Activated B cell treated with CpG ODN at 0.5 μM for 24 hours (primary cell): ENCODE data around the gene IGF1R. TPM values are rescaled to one million over a fixed set of nuclear protein-coding genes. Genes with fewer than 3 reads are reported as not detected.

ENCODE experiments used
- ATAC-seq: fragments of 200-7000 bp; cut with Tn5 transposase; one replicate; pipeline ENCODE4 v1.10.0; 2021; ENCODE audit warnings: low read depth, mild to moderate bottlenecking, moderate library complexity
- CTCF ChIA-PET: fragments of 350-600 bp; sonication (Branson Sonifier 250); formaldehyde crosslinking; loops from one replicate; lab custom pipeline; 2021; ENCODE audit warnings: antibody characterized with exemption; lab: Charles Lee
- POLR2A ChIA-PET: fragments of 350-600 bp; sonication (Branson Sonifier 250); formaldehyde crosslinking; loops from one replicate; lab custom pipeline; 2021; ENCODE audit warnings: antibody characterized with exemption; lab: Charles Lee
- DNase-seq: peaks from one replicate; pipeline ENCODE4 v3.0.0; 2022
- H3K27ac Mint-ChIP-seq: one replicate; pipeline ENCODE4 v1.8.0; 2020; ENCODE audit warnings: mixed read lengths
- H3K27me3 Mint-ChIP-seq: one replicate; pipeline ENCODE4 v1.8.0; 2021; ENCODE audit warnings: mixed read lengths
- H3K36me3 Mint-ChIP-seq: one replicate; pipeline ENCODE4 v1.8.0; 2021; ENCODE audit warnings: low read depth, mixed read lengths
- H3K4me1 Mint-ChIP-seq: one replicate; pipeline ENCODE4 v1.8.0; 2021; ENCODE audit warnings: mixed read lengths
- H3K4me3 Mint-ChIP-seq: one replicate; pipeline ENCODE4 v1.8.0; 2020; ENCODE audit warnings: mild to moderate bottlenecking, mixed read lengths
- H3K9me3 Mint-ChIP-seq: one replicate; pipeline ENCODE4 v1.8.0; 2020; ENCODE audit warnings: mixed read lengths
- intact Hi-C: fragments of 100-400 bp; cut with micrococcal nuclease; formaldehyde crosslinking; loops from one replicate; pipeline ENCODE4 v1.15.1; 2024
- total RNA-seq: library from RNA; stranded (reverse); gene quantifications from 2 replicates; pipeline ENCODE4 v1.2.3, GENCODE V29; 2022
- TF ChIP-seq, protein P1 (sequence below): fragments of 200-600 bp; IDR thresholded peaks from one replicate; pipeline ENCODE4 v1.8.0; 2022; ENCODE audit warnings: antibody characterized with exemption, mild to moderate bottlenecking

IGF1R gene
- total RNA-seq, 1 donor from 2014 or later, result 6.7 TPM

DNA sequence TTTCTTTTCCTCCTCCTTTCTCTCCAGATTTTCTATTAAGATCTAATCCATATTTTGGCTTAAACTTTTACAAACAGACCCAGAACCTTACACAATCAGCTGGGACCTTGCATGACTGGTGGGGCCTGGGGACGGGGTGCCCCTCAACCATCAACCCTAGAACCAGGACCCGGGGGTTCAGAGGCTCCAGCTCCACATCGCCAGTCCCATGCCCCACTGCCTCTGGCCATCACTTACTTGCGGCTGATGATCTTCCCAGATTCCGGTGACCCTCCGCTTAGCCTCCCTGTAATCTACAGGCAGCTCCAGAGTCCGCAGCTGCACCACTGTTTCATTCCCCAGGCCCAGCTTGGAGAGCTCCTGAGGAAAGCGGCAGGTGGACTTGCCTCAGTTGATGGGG, 322.5 kb downstream of the IGF1R start:
- no peaks in the 10 kb centered on the region for H3K9me3 Mint-ChIP-seq
- H3K4me1 Mint-ChIP-seq, result no peaks in the 10 kb centered on the region
- H3K4me3 Mint-ChIP-seq, result no peak overlapping the region
- TF ChIP-seq, protein P1, sequence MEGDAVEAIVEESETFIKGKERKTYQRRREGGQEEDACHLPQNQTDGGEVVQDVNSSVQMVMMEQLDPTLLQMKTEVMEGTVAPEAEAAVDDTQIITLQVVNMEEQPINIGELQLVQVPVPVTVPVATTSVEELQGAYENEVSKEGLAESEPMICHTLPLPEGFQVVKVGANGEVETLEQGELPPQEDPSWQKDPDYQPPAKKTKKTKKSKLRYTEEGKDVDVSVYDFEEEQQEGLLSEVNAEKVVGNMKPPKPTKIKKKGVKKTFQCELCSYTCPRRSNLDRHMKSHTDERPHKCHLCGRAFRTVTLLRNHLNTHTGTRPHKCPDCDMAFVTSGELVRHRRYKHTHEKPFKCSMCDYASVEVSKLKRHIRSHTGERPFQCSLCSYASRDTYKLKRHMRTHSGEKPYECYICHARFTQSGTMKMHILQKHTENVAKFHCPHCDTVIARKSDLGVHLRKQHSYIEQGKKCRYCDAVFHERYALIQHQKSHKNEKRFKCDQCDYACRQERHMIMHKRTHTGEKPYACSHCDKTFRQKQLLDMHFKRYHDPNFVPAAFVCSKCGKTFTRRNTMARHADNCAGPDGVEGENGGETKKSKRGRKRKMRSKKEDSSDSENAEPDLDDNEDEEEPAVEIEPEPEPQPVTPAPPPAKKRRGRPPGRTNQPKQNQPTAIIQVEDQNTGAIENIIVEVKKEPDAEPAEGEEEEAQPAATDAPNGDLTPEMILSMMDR, result no peak
- peaks cover 5% of the 10 kb centered on the region for H3K27me3 Mint-ChIP-seq
- ChIA-PET CTCF (no interaction called here), POLR2A (no interaction called here)
- H3K27ac Mint-ChIP-seq, result no peak overlapping the region
- intact Hi-C loops, result no loop called here
- no peaks in the 10 kb centered on the region for H3K36me3 Mint-ChIP-seq
- DNase-seq (no peak), ATAC-seq (no peak)

DNA sequence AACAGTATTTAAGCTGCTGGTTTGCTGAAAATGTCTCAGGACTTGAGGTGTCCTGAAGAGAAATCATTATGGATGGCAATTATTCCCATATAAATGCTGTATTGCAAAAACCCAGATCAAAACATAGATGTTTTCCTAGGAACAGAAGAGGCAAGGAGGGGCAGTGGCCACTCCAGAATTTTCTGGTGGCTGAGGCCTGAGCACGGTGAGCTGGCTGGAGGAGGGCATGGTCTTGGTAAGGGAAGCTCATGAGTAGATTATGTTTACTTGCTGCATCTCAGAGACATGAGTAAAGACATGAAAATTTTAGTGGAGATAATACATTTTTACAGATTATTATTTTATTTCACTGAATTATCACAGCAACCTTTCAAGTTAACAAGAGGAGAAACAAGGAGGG, 328.2 kb downstream of the IGF1R start:
- no peak for ATAC-seq
- POLR2A ChIA-PET, result no interaction called here
- no peak overlapping the region for H3K27ac Mint-ChIP-seq

DNA sequence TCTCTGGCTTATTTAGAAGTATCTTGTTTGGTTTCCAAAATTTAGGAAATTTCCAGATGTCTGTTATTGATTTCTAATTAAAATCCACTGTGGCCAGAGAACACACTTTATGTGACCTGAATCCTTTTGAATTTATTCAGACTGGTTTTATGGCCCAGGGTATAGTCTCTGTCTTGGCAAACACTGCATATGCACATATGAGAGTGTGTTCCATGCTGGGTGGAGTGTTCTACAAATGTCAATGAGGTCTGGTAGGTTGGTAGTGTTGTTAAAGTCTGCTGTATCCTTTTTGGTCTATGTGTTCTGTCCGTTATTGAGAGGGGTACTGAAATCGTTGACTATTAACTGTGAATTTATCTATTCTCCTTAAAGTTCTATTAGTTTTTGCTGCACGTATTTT, 329.1 kb downstream of the IGF1R start:
- no peaks in the 10 kb centered on the region for H3K4me1 Mint-ChIP-seq
- CTCF ChIA-PET, result no interaction called here
- ATAC-seq (no peak), DNase-seq (no peak)
- H3K27me3 Mint-ChIP-seq, result no peaks in the 10 kb centered on the region
- H3K4me3 Mint-ChIP-seq, result no peak overlapping the region
- TF ChIP-seq, protein P1, result no peak
- H3K27ac Mint-ChIP-seq, result no peak overlapping the region
- intact Hi-C loops, result no loop called here
- POLR2A ChIA-PET, result no interaction called here
- H3K36me3 Mint-ChIP-seq, result no peaks in the 10 kb centered on the region
- peaks cover 3% of the 10 kb centered on the region for H3K9me3 Mint-ChIP-seq

More for the DNA sequence above, 328.2 kb downstream of the IGF1R start:
- CTCF ChIA-PET, result no interaction called here
- no peaks in the 10 kb centered on the region for H3K36me3 Mint-ChIP-seq
- H3K4me1 Mint-ChIP-seq, result no peaks in the 10 kb centered on the region
- TF ChIP-seq, protein P1, result no peak
- H3K4me3 Mint-ChIP-seq, result no peak overlapping the region
- intact Hi-C loops, result no loop called here
- peaks cover 3% of the 10 kb centered on the region for H3K9me3 Mint-ChIP-seq
- H3K27me3 Mint-ChIP-seq, result no peaks in the 10 kb centered on the region
- no peak for DNase-seq

DNA sequence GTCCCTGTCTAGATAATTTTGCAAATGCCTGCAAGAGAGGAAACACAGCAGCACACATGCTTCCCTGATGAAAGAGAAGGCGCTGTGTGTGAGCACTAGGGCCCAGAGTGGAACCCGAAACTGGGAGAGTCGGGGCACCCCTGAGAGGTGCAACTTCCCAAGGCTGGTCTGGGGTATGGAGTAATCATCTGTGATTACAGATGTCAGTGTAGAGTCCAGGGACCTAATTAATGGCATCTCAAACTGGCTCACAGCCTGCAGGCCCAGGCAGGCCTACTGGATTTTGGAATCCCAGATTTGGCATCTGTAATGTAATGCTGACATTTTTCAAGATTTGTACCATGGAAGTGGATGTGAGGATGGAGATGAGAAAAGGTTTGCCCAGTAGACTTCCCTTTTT, 329.8 kb downstream of the IGF1R start:
- Mint-ChIP-seq H3K9me3 (peaks cover 3% of the 10 kb centered on the region), H3K4me3 (no peak overlapping the region), H3K27me3 (no peaks in the 10 kb centered on the region), H3K4me1 (no peaks in the 10 kb centered on the region), H3K27ac (no peak overlapping the region), H3K36me3 (no peaks in the 10 kb centered on the region)
- TF ChIP-seq, protein P1, result no peak
- intact Hi-C loops, result no loop called here
- CTCF ChIA-PET, result no interaction called here
- no peak for DNase-seq
- no peak for ATAC-seq
- POLR2A ChIA-PET, result no interaction called here

DNA sequence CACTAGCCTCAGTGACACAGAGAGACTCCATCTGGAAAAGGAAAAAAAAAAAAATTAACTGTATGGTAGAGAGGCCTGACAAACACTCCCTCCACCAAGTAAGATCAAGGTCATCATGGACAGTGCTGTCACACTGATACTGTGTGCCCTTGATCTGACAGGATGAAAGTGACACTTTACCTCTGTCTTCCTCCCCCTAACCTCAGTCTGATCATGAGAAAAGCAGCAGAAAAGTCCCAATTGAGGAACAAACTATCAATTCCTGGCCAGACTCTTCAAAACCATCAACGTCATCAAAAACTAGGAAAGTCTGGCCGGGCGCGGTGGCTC, 332.5 kb downstream of the IGF1R start:
- POLR2A ChIA-PET, result no interaction called here
- DNase-seq, result no peak
- no peak overlapping the region for H3K27ac Mint-ChIP-seq
- H3K27me3 Mint-ChIP-seq, result no peaks in the 10 kb centered on the region
- no peaks in the 10 kb centered on the region for H3K36me3 Mint-ChIP-seq
- TF ChIP-seq, protein P1, result no peak
- ATAC-seq, result no peak
- no peaks in the 10 kb centered on the region for H3K4me1 Mint-ChIP-seq
- peaks cover 5% of the 10 kb centered on the region for H3K9me3 Mint-ChIP-seq
- intact Hi-C loops, result no loop called here
- CTCF ChIA-PET, result no interaction called here
- H3K4me3 Mint-ChIP-seq, result no peak overlapping the region
